Stimulated activated CD8-positive, alpha-beta memory T cell treated with anti-CD3 and anti-CD28 coated beads, Interleukin-2, amount 100 ng/mL, for 1 hour (primary cell): ENCODE measurements around the gene TMEM120A.

Source experiments
- DNase-seq, 2 donors: peaks; one replicate each; pipeline ENCODE4 v3.0.0-alpha.2; 2020; ENCODE audit warnings: low read depth in 2 of 2

The TMEM120A gene

GRCh38 chr7:75995052-75995471, 667 bp upstream of the TMEM120A start:
- no peak for DNase-seq

DNA sequence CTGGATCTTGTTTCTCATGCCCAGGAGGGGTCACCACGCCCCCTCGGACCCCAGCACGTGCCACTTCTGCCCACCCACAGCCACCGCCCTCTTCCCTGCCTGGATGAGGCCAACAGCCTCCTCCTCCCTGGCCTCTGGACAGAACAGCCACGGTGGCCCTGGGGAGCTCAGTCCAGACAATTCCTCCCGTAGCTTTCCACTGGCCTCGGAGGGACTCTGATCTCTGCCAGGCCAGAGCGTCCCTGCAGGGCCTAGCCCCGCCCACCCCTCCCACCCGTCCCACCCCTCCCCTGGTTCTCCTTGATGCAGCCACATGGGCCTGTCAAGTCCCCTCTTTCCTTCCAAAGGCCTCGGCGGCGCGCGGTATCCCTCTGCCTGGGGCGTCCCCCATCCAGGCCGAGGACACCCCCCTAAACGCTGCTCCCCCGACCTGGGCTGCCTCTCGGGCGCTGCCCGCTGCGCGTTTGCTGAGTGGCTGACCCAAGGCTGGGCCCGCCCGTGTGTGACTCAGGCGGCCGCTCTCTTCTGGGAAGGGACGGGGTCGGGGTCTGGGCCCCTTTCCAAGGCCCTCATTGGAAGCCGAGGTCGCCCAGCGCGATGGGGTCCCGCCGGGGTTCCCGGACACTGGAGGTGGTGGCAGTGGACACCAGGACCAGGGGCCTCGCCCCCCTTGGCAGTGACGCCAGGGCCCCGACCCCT, 557 bp downstream of the TMEM120A start:
- DNase-seq = no peak

DNA sequence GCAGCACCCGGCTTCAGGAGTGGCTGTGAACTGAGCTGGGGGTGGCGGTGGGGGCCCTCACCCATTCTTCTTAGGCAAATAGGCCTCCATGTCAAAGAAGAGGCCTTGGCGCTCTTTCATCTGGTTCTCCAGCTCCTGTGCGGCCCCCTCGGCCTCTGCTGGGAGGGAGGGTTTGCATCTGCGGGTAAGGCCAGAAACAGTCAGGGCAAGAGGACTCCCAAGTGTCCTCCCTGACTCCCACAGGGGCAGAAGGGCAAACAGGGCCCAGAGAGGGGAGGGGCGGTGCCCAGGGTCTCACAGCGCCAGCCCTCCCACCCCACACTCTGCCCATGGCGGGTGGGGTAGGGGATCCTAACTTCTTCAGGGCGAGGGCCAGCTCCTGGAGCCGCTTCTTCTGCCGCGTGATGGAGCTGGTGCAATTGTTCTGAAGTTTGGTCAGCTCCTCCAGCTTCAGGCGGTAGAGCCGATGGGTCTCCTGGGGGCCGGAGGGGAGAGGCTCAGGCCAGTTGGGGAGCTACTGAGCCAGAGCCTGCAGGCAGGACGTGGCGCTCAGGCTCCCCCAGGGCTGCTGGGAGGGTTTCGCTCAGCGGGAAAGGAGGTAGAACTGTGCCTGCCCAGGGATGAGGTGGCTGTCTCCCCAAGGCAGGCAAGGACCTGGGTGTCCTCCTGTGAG, 2.2 kb downstream of the TMEM120A start:
- DNase-seq = no peak

DNA sequence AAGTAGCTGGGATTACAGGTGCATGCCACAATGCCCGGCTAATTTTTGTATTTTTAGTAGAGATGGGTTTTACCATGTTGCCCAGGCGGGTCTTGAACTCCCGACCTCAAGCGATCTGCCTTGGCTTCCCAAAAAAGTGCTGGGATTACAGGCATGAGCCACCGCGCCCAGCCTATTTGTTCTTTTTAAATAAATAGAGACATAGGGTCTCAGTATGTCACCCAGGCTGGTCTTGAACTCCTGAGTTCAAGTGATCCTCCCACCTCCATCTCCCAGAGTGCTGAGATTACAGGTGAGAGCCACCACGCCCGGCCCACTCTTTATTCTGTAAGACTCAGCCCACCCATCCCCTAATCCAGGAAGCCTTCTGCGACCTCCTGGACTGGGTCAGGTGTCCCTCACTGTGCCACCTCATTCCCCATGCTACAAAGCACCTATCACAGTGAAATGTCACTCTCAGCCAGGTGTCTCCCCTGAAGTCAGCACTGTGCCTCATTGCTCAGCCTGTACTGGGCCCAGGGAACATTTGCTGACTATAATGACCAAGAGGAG, 2.8 kb downstream of the TMEM120A start:
- DNase-seq = no peak

DNA sequence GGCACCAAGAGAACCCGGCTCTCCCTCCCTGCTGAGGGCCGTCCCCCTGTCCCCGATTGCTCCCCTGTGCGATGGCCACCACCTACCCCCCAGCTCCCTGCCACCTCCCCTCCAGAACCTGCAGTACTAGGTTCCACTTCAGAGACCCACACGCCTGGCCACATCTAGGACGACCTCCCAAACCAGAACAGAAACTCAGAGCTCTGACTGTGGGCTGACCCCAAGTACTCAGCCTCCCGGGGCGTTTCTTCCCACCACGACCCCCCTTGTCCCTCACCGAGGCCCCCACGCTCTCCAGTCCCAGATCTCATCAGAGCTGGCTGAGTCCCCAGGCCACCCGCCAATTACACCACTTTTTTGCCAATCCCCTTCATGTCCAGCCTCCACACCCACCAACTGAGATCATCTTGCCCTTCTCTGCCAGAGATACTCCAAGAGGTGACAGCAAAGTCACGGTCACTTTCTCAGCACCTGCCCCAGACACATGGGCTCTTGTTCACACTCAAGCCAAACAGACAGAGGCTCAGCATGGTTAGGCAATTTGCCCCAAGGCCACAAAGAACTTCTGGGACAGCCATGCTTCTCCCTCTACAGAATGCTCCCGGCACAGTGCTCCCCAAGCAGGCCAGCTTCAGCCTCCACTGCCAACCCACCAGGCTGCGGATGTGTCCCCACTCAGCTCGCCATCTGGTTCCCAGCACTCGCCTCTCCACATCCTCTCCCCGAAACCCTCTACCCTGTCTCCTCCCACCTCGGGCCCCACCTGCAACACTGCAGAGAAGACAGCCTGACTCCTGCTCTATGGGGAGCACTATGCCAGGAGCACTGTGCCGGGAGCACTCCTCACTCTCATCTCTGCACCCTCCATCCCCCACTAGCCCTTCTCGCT, 4.7 kb downstream of the TMEM120A start:
- DNase-seq = no peak

DNA sequence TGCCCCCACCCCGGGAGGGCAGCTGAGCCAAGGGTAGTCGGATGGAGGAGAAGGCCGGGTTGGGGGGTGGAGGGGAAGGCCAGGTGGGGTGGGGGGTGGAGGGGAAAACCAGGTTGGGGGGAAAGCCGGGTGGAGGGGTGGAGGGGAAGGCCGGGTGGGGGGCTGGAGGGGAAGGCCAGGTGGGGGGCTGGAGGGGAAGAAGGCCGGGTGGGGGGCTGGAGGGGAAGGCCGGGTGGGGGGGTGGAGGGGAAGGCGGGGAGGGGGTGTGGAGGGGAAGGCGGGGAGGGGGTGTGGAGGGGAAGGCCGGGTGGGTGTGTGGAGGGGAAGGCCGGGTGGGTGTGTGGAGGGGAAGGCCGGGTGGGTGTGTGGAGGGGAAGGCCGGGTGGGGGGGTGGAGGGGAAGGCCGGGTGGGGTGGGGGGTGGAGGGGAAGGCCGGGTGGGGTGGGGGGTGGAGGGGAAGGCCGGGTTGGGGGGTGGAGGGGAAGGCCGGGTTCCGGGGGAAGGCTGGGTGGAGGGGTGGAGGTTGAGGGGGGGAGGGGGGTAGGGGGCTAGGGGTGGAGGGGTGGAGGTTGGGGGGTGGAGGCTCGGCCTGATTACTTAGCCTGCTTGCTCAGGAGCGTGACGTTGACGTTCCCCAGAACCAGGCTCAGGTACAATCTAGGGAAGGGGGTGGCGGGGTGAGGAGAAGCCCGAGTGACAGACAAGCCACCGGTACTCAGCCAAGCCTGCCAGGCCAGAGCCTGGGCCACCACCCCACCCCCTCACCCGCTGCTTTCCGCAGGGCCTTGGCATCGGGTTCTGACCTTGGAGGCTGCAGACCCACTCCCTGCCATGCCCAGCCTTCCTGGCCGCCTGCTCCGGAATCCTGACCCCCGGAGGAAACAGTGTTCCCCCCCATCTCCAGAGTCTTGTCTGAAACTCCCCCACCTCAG, 5.6 kb downstream of the TMEM120A start:
- no peak for DNase-seq

GRCh38 chr7:75987805-75988567, 6.4 kb downstream of the TMEM120A start:
- DNase-seq = no peak

- no peak for DNase-seq
Observed at GRCh38 chr7:75987026-75987804, 7.2 kb downstream of the TMEM120A start.

DNA sequence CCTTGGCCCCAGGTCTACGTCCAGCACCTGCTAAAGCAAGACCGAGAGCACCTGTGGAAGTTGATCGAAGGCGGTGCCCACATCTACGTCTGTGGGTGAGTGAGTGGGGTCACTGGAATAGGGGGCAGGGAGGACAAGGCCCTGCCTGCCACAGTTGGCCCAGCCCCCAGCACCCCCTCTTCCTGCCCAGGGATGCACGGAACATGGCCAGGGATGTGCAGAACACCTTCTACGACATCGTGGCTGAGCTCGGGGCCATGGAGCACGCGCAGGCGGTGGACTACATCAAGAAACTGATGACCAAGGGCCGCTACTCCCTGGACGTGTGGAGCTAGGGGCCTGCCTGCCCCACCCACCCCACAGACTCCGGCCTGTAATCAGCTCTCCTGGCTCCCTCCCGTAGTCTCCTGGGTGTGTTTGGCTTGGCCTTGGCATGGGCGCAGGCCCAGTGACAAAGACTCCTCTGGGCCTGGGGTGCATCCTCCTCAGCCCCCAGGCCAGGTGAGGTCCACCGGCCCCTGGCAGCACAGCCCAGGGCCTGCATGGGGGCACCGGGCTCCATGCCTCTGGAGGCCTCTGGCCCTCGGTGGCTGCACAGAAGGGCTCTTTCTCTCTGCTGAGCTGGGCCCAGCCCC, 8.1 kb downstream of the TMEM120A start:
- DNase-seq = no peak

GRCh38 chr7:75985518-75986146, 8.8 kb downstream of the TMEM120A start:
- no peak for DNase-seq

DNA sequence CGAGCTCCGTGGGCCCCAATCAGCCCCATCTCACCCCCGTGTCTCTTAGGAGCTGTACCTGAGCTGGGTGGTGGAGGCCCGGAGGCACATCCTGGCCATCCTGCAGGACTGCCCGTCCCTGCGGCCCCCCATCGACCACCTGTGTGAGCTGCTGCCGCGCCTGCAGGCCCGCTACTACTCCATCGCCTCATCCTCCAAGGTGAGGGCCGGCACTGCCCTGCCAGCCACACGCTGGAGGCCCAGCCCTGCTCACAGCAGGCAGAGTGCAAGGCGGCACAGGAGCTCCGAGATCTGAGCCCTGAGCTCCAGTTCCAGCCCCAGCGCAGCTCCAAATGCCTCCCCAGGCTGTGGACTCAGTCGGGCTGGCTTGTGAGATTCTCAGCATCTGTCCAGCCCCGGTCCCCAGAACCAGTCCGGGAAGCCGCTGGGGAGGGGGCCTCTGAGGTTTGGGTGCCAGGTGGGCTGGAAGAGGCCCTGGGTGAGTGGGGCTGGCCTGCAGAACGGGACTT, 9.3 kb downstream of the TMEM120A start:
- DNase-seq = no peak

DNA sequence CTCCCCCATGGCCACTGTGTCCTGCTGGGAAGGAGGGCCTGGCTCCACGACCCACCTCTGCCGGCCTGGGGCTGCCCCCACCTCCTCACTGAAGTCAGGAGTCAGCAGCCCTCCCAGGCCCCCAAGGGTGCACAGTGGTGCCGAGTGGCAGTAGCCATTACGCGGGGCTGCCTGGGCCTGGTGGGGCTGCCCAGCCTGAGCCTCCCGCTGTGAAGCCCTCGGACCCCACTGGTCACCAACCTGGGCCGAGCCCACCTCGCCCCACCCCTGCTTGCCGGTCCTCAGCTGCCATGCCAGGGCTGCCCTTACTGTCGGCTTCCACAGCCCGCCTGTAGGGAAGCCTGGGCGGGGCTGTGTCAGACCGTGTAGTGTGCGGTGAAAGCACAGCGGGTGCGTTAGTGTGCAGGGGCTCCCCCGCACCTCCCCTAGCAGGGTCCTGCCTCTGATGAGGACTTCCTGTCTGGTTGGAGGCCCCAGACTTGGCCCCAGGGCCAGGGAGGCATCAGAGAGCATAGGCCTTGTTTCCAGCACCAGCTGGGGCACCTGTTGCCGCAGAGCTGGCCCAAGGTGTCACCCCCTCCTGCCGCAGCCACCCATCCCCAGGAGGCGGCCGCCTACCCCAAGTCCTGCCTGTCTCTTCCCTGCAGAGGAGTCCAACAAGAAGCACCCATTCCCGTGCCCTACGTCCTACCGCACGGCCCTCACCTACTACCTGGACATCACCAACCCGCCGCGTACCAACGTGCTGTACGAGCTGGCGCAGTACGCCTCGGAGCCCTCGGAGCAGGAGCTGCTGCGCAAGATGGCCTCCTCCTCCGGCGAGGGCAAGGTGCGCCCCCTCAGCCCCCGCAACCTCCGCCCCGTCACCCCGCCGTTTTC, 10.0 kb downstream of the TMEM120A start:
- no peak for DNase-seq

GRCh38 chr7:75983471-75984129, 10.8 kb downstream of the TMEM120A start:
- DNase-seq = no peak

GRCh38 chr7:75982306-75983064, 11.9 kb downstream of the TMEM120A start:
- DNase-seq = no peak

DNA sequence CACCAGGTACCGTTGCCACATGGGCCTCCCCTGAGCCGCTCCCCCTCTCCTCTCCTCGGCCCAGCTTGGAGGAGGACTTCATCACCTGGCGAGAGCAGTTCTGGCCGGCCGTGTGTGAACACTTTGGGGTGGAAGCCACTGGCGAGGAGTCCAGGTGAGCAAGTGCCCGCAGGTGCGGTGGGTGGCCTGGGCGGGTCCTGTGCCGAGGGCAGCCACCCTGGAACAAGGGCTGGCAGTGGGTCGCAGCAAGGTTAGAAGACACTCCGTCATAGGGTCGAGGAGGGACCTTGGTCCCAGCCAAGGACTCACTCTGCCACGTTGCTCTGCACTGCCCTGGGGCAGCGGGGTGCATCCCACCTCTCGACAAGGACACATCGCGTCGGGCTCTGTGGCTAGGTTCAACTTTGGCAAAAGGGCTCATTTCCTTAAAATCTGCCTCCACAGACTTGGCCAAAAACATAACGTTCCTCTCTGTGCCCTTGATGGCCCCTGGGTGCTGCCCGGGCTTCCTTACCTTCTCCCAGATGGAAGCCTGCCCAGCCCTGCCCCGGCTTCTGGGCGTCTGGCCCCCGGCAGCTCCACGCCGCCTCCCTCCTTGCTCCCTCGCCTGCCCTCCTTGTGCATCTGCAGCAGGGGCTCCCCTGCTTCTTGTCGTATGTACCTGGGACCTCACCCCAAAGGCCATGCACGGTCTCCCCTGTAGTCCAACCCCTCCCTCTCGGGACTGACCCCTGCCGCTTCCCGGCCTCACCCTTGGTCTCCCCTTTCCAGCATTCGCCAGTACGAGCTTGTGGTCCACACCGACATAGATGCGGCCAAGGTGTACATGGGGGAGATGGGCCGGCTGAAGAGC, 12.7 kb downstream of the TMEM120A start:
- no peak for DNase-seq
